ENCODE results near the gene DOP1B.

DNA sequence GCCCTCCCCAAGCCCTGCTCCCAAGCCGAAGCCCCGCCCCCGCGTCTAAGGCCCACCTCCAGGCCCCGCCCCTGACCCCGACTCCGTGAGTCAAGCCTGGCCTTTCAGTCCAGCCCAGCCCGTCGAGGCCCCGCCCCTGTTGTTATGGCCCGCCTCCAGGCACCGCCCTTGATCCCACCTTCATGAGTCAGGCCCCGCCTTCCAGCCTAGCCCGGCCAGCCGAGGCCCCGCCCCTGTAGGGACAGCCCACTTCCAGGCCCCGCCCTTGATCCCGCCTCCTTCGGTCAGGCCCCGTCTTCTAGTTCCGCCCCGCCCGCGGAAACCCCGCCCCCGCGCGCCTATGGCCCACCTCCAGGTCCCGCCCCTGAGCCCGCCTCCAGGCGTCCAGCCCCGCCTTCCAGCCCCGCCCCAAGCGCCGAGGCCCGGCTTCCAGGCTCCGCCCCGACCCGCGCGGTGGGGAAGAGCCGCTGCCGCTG is 247 bp upstream of the DOP1B start:
- TF ChIP-seq EP300 (IDR thresholded peaks at IDR 0.05) = no peak
- no peak for TF ChIP-seq CTCF (IDR thresholded peaks at IDR 0.05)
- no peak for TF ChIP-seq POLR2A (IDR thresholded peaks at IDR 0.05; ENCODE audit: low read depth)
